Measurements from ENCODE around the gene TCP10L.

DNA sequence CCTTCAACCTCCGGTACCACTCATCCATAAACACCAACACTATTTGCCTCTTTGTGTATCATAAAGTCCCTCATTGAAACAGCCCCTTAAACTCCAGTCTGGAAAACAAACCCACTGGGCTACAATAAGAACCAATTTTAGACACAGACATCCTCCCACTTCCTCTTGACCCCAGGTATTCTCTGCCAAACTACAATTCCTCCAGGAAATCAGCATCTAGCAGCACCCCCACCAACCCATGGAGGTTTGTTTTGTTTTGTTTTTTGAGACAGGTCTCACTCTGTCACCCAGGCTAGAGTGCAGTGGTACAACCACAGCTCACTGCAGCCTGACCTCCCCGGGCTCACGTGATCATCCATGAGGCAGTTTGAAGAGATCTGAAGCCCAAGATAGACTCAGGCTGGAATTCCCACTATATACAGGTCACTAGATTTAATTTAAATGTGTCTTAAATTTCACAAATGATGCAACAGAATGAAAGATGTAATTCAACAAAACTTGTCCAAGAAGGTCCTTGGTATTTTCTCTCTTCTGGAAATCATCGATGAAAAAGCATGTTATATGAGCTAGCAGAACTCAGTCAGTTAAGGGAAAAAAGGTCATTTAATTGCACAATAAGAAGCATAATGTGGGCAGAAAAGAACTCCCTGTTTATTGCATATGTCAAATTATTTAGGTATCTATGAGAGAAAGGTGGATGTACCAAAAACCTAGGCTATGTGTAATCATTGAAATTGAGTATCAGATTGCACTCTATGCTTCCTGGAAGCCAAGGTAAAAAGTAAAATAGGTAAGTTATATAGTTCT, 30.3 kb downstream of the TCP10L start:
- no peak for TF ChIP-seq CTCF (IDR thresholded peaks at IDR 0.05)
- no peak for TF ChIP-seq POLR2A (IDR thresholded peaks at IDR 0.05)
